Stimulated activated CD4-positive, alpha-beta T cell treated with anti-CD3 and anti-CD28 coated beads, Interleukin-15, amount 100 ng/mL, for 1 hour (primary cell): ENCODE measurements around the gene SFSWAP.
"Not testable (repeated sequence)": the region's sequence is repeated elsewhere in the genome, so short reads cannot be mapped to it uniquely, and the experiment has no call there.

Source experiments
- DNase-seq, 2 donors: peaks; one replicate each; pipeline ENCODE4 v3.0.0-alpha.2; 2020; ENCODE audit warnings: low read depth in 1 of 2, low spot score in 1 of 2

SFSWAP gene

DNA sequence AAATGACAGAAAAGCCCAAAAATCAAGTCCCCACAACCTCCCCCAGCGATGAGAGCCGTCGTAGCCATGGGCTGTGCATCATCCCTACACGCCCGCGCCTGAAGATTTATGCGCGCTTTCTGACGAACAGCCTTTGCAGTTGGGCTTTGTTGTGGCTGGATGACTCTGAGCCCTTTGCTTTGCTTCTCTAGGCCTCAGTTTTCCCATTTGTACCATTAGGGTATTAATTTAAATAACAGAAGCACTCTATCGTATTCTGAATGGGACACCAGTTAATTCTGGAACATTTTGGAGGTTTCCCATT is 24.2 kb downstream of the SFSWAP start:
- no peak for DNase-seq

DNA sequence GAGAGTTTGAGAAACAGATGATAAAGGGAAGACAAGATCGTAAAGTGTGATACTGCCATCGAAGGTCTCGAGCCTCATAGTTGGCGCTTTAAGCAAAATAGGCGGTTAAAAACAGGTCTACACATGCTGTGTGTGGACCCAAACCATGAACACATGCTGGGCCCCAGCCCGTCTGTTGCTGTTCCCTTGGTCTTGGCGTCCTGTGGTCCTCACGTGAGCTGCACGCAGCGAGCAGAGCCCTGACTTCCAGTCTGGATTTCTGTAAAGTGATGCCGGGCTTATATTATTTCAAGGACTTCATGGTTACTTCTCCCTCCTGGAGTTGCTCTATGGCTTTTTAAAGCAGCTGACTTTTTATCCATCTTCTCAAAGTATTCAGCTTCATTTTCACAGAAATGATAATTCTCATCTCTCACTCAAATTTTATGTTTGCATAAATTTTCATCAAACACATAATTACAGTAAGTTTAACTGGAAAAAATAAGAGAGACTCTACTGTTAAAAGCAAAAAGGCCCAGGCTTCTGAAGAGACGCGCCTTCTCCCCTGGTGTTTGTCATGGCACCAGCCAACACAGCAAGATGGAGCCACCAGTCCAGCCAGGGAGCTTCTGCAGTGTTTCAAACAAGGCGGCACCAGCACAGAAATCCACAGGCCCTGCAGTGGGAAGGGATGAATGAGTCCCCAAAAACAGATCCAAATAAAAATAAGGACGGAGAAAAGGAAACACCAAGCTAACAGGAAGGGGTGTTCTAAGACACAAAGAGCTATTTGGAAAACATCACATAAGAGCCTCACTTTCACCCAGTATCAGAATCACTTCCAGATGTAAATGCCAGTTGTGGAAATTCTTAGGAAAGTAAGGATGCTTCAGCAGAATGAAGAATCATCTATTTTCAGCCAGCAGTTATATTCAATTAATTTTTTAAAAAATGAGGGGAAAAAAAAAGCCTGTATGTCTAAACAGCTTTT is 24.9 kb downstream of the SFSWAP start:
- no peak for DNase-seq

DNA sequence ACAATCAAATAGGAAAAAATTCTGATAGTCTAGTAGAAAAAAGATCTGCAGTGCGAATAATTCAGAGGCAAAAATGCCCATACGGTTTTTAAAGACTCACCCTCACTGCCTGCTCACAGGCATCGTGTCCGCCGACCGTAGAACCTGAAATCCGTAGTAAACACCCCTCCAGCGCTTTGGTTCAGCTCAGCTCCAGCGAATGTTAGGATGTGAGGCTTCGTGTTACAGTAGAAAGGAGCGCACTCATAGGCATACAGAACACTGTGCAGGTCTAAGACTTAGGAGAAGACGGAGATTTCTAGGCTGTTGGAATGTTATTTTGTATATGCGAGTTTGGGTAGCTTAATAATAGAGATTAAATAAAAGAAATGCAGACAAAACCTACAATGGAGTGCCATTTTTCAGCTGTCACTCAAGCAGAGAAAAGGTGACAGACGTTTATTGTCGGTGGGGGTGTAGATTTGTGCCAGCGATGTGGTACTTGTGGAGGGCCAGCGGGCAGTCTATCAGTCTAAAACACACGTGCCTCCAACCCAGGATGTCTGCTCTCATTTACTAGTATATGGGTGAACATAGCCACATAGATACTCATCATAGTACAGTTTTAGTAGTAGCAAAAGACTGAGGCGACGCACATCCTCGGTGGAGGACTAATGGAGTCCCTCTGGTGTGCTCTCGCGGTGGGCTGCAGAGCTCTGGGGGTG is 25.7 kb downstream of the SFSWAP start:
- DNase-seq, result no peak

DNA sequence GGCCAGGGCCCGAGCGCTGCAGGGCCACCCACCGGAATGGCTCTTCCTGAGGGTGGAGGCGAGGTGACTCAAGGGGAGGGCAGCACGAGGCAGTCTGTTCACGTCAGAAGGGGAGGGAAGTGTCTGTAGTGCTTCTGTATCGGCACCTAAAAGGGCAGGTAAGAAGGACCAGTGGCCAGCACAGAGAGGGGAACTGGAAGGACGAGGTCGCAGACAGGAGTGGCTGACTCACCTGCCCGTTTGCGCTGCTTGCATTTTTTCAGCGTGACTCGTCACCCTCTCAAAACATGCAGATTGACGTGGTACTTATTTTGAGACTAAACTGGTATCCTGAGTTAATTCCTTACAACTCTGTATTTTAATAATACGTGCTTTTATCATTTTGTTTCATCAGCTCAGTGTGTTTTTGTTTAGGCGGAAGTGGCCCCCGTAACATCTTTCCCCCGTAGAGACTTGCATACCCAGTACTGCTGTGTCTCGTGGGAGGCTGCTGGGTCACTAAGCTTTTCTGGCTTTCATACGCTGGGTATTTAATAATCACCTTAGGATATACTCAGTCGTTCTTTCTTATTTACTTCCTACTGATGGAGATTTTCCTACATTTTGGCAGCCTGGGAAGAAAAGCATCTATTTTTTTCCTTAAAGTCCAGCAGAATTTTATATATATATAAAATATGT is 26.4 kb downstream of the SFSWAP start:
- DNase-seq, result no peak

DNA sequence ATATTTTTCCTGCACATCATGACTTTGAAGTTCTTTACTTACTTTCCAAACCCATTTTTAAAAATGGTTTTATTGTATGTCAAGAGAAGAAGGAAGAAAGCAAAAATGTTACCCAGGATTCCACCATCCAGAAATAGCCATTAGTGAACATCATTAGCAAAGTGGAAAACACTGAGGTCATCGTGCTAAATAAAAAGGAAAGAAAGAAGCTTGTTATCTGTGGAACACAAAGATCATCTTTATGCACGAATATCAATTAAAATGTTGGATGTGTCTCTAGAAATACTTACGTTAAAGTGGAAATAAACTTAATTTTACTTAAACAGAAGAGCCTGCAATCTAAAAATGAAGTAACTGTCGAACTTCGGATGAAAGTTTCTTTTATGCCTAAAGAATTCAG is 27.3 kb downstream of the SFSWAP start:
- DNase-seq, result no peak

DNA sequence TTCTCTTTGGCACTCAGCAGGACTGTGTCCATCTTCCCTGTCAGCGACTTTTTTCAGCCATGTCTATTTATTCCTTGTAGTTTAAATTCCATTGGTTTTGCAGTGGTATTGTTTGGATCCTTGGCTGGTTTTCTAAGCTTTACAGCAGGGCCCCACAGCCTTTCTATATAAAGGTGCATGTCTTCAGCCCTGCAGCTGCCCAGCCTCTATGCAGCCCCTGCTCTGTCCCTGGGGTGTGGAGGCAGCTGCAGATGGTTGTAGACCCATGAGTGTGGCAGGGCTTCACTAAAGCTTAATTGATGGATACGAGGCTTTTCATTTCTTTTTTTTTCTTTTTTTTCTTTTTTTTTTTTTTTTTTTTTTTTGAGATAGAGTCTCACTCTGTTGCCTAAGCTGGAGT is 29.7 kb downstream of the SFSWAP start:
- no peak for DNase-seq

DNA sequence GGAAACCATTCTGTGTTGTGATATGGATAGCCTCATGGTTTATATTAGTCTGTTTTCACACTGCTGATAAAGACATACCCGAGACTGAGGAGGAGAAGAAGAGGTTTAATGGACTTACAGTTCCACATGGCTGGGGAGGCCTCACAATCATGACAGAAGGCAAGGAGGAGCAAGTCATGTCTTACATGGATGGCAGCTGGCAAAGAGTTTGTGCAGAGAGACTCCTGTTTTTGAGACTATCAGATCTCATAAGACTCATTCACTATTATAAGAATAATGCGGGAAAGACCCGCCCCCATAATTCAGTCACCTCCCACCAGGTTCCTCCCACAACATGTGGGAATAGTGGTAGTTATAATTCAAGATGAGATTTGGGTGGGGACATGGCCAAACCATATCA is 31.9 kb downstream of the SFSWAP start:
- DNase-seq, result not testable (repeated sequence)

DNA sequence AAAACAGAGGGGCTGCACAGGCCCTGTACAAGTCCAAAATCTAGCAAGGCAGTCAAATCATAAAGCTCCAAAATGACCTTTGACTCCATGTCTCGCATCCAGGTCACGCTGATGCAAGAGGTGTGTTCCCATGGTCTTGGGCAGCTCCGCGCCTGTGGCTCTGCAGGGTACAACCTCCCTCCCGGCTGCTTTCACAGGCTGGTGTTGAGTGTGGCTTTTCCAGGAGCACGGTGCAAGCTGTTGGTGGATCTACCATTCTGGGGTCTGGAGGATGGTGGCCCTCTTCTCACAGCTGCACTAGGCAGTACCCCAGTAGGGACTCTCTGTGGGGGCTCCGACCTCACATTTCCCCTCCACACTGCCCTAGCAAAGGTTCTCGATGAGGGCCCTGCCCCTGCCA is 32.5 kb downstream of the SFSWAP start:
- not testable (repeated sequence) for DNase-seq

DNA sequence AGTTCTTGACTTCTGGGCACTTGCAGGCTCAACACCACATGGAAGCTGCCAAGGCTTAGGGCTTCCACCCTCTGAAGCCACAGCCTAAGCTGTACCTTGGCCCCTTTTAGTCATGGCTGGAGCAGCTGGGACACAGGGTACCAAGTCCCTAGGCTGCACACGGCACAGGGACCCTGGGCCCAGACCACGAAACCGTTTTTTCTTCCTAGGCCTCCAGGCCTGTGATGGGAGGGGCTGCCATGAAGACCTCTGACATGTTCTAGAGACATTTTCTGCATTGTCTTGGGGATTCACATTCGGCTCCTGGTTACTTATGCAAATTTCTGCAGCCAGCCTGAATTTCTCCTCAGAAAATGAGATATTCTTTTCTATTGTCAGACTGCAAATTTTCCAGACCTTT is 33.0 kb downstream of the SFSWAP start:
- not testable (repeated sequence) for DNase-seq

DNA sequence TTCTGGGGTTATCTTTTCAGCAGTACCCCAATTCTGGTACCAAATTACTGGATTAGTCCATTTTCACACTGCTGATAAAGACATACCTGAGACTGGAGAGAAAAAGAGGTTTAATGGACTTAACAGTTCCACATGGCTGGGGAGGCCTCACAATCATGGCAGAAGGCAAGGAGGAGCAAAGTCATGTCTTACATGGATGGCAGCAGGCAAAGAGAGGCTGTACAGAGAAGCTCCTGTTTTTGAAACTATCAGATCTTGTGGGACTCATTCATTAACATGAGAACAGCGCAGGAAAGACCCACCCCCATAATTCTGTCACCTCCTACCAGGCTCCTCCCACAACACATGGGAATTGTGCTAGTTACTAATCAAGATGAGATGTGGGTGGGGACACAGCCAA is 33.8 kb downstream of the SFSWAP start:
- DNase-seq, result not testable (repeated sequence)

DNA sequence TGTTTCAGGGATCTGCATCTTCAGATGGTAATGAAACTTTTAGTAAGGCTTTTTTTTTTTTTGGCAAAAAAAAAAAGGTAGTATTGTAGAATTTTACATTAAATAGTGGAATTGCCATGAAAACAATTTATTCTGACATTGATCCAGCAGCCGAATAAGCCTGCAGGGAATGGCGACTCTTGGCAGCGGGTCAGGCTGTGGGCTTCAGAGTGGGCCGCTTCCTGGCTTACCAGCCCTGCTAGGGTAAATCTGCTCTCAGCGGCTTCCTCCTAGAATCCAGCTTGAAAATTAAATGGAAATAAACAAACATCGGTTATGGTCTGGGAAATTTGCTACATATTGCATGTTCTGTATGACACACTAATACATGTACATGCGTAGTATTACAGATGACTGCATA is 34.8 kb downstream of the SFSWAP start:
- DNase-seq, result no peak

DNA sequence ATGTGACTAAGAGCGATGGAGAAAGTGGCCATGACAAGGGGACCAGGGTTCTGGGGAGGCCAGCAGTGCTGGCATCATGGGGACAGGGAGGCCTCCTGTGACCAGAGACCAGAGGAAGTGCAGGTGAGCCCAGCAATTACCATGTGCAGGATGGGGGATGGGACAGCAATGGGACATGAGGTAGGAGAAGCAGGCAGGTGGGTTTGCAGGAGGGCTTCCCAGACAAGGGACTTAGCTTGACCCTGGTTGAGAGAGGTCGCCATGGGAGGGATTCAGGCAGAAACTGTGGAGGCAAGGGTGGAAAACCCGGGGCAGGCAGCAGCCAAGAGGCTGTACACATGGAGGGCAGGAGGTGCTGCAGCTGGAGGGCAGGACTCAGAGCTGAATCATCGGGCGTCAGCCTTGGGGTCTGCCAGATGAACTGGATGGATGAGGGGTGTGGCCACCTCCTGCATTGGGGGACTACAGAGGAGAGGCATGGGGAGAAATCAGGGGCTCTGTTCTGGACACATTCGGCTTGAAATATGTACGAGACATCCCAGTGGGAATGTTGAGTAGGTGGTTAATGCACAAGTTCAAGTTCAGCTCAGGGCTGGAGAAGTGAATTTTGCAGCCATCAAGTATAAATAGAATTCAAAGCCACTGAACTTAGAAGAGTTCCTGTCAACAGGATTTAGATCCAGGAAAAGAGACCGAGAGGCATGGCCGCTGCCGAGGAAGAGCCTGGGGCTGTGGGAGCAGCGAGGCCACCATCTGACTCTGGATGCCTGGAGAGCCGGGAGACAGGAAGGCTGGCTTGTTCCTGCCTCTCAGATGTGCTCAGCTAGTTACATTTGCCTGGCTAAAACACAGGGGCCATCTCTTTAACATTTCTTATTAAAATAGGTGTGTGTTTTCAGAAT is 36.6 kb downstream of the SFSWAP start:
- DNase-seq, result no peak

DNA sequence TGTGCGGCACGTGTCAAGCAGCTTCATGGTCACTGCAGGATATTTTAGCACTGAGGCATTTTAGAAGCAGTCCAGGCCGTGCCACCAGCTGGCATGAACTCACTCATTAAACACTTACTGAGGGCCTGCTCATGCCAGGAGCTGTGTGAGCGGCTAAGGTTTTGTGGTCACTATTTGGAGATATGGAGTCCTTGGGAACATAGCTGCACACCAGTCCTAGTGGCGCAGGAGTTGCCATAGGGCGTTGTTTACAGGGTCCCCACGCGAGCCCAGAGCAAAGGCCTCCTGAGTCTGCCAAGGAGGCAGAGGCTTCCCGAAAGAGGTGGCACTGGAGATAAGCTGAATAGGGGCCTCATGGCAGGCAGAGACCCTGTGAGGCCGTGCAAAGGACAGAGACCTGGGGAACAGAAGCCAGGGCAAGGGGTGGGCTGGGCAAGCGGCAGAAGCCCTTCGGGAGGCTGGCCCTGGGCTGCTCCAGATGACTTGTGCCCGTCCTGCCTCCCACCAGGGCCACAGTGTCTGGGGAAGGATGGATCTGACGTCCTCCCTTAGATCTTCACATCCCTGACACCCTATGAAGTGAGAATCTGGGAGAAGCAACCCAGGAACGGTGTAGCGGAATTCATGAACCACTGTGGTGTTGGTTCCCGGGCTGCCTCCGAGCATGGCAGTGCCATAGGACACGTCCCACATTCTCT is 38.9 kb downstream of the SFSWAP start:
- DNase-seq, result no peak

DNA sequence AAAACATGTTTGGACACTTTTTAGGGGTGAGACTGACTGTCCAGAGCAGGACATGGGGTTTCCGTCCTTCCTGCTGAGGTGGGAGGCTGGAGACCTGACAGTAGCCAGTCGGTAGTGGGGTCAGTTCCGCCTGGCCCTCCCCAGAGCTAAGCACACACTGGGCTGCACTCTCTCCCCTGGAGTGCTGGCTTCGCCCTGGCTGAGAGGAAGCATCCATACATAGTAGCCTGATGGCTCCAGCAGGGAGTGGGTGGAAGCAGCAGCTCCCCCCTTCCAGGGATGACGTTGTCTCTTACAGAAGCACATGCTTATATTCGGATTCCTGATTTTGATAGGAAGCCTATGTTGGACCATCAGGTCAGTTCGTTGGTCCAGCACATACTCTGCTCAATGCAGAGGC is 40.4 kb downstream of the SFSWAP start:
- DNase-seq, result no peak

DNA sequence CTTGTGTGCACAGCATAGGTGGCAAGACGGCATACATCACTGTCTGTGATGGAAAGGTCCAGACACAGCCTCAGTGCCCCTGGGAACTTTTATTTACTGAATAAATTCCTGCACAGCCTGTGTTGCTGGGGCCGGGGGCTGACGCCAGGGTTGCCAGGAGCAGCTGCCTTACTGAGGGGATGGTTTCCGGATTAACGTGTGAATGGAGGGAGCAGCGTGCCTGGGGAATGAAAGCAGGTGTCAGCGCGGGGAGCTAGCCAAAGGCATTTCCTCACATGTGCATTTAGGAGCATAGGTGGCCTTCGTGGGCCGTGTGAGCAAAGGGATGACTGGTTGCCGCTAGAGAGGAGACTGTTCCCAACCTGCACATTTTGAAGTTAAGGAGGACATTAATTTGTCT is 41.6 kb downstream of the SFSWAP start:
- DNase-seq, result no peak

DNA sequence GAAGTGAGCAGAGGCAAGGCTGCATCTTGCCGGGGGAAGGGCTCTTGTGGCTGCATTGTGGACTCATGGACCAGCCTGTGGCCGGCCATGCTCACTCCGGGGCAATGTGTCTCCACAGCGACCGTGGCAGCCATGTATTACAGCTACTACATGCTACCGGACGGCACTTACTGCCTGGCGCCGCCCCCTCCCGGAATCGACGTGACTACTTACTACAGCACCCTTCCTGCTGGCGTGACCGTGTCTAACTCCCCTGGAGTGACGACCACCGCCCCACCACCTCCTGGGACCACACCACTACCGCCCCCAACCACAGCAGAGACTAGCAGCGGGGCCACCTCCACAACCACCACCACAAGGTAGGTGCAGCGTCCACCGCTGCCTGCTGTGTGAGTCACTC is 42.1 kb downstream of the SFSWAP start:
- DNase-seq, result no peak

DNA sequence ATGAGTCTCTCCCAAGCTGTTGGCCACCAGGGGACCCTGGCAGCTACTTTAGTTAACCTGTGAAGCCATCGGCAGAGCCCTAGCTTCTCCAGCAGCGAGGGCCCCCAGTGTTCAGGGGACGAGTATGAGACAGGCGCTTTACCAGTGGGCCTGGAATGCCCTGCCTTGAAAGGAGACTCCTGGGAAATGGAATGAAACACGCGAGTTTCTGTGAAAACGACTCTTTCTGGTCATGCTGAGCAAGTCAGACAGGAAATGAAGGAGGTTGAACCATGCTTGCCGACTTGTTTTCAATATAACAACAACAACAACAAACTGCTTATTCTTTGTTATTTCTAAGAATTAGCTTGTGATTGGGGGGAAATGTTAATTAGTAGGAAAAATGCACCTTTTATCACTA is 42.9 kb downstream of the SFSWAP start:
- no peak for DNase-seq

DNA sequence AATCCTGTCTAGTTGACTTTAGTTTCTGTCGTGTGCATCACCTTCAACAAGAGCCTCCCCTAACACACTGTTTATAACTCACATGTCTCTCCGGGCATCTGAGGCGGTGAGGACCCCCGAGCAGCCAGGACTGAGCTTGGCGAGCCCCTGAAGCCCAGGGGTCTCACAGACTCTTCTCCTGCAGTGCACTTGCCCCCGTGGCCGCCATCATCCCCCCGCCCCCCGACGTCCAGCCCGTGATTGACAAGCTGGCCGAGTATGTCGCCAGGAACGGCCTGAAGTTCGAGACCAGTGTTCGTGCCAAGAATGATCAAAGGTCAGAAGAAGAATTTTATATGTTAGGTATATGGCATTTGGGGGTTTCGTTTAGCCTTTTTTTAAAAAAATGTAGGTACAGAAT is 43.3 kb downstream of the SFSWAP start:
- DNase-seq, result no peak

DNA sequence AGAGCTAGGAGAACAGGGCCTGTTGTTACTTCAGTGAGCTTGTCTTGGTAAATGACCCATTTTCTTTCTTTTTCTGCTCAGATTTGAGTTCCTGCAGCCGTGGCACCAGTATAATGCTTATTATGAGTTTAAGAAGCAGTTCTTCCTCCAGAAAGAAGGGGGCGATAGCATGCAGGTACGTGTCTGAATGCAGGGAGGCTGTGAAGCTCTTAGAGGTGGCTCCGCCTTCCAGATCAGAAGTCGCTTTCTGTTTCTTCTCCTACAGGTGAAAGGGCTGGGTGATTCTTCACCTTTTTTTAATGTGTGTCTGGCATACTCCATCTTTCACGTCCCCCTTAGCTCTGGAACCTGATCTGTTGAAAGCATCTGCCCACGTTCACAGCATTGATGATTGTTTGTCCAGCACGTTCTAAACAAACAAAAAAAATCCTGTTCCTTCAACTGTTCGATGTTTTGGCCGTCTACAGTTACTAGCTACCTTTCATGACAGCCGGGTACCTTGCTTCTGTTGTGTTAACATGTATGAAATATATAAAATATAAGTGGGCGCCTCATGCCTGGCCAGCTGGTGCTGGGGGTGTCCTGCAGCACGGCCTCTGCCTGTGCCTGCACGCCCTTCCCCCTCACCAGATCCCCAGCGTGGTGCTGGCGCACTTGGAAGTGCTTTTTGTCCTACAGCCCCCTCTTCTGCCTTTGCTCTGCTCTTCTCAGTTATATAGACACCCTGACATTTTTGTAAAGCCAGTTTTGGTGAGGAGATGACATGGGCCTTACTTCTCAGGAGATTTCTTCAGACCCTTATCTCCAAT is 44.6 kb downstream of the SFSWAP start:
- no peak for DNase-seq

DNA sequence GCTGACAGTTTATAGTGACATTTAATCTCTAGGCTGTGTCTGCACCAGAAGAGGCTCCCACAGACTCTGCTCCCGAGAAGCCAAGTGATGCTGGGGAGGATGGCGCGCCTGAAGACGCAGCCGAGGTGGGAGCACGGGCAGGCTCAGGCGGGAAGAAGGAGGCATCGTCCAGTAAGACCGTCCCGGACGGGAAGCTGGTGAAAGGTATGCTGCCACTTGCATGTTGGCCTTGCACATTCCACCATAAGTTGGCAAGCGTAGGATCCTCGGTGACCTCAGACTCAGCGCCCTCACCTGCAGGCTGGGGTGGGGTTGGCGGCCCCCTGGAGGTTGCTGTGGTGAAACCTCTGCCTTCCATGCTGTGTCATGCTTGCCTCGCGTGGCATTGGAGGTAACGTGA is 45.6 kb downstream of the SFSWAP start:
- no peak for DNase-seq
